ENCODE measurements around the gene SPATA18.
"Not testable (repeated sequence)": the region's sequence is repeated elsewhere in the genome, so short reads cannot be mapped to it uniquely, and the experiment has no call there.

Gene SPATA18

DNA sequence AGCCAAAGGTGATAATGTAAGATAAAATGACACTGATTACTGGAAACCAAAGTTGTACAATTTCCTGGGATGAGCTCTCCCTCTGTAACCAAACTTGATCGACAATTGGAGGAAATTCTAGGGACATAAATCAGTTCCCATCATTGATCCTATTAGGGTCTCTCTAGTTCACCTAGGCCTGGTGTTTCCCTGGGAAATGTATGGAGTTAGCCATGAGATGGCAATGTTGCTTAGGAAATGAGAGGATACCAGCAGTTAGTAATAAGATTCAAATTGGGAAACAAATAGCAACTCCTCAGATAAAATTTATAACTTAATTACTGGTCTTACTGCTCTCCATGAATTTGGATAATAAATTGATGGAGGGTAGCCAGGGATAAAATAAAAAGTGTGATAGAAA, 52.2 kb downstream of the SPATA18 start:
- no peak overlapping the region for H3K27ac ChIP-seq
- no peak overlapping the region for H3K4me3 ChIP-seq

DNA sequence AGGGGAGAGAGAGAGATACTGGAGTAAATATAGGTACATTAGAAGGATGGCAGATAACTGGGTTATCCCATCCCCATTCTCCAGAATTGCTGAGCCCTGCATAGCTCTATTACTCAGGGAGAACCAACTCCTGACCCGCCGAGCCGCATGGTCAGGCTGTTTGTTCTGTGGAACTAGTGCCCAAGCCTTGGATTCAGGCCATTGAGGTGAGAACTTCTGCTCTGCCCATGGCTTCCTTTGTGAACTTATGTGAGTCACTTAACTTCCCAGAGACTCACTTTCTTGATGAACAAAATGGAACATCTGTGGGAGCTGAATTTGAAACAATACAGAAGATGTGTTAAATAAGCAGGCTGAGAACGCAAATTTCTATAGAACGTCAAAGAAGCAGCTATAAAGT, 54.2 kb downstream of the SPATA18 start:
- Histone ChIP-seq H3K27ac (no peak overlapping the region), H3K4me3 (no peak overlapping the region)

DNA sequence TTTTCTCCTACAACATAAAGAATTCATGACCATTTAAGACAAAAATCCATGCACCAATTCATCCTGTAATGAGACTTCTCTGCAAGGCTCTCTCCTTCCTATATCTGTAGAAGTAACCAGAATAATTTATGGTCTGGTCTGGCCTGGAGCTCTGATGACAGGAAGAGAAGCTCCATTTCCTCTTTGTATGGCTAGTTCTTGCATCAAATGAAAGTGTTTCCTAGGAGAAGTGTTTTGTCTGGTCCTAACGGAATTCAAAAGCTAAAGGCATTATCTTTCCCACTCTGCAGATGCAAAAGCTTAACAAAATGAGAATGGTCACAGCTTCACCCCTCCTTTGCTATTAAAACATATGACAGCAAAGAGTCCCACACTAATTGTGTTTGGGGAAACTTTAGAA, 55.1 kb downstream of the SPATA18 start:
- Histone ChIP-seq H3K4me3 (no peak overlapping the region), H3K27ac (peak overlapping the region in 1 of 21 experiments; percentile 41)

DNA sequence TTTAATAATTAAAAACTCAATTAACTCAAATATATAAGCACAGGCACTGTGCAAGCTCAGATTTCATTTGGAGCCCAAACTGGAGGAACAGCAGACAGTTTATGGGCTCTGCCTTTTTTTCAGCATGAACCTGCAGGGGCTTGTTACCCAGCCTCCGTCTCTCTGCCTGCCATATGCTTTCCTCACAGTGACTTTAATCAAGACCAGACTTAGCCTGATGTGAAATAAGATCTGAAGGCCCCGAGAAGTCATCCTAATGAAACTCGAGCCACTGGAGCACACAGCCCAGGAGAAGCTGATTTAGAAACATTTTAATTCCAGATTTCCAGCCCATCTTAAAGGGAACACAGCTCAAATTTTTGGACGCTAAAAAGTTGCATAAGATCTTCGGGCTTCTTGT, 55.6 kb downstream of the SPATA18 start:
- Histone ChIP-seq H3K27ac (peak overlapping the region in 2 of 21 experiments; percentile 29 to 41), H3K4me3 (no peak overlapping the region)

DNA sequence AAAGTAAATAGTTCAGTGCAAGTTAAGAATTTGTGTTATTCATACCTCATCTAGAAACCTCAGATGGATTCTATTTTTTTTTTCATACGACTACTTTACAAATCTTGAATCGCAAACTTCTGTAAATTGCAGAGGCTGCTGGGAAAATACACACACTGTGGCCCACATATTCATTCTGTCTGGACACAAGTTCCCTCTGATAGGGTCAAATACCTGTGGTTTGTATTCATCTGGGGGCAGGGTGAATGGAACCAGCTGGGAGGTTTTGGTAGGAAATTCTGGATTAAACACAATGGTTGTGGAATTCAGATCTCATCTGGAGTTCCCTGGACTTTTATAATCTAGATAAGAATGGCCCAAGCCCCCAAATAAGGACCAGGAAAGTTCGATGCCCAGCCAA, 56.2 kb downstream of the SPATA18 start:
- Histone ChIP-seq H3K27ac (peak overlapping the region in 2 of 21 experiments; percentile 29 to 47), H3K4me3 (no peak overlapping the region)

DNA sequence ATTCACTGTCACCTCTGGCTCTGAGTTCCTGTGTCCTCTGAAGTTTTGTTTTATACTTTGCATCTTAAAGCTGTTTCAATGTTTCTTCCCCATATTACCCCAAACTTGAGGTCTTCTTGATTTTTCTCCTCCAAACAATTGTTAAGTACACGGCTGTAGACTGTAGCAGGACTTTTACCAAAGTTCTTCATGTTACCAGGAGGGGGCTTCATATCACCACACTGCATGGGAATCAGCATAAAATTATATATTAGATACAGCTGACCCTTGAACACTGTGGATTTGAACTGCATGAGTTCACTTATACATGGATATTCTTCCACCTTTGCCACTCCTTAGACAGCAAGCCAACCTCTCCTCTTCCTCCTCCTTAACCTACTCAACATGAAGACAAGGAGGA, 56.6 kb downstream of the SPATA18 start:
- Histone ChIP-seq H3K27ac (peak overlapping the region in 1 of 21 experiments; percentile 47), H3K4me3 (no peak overlapping the region)

DNA sequence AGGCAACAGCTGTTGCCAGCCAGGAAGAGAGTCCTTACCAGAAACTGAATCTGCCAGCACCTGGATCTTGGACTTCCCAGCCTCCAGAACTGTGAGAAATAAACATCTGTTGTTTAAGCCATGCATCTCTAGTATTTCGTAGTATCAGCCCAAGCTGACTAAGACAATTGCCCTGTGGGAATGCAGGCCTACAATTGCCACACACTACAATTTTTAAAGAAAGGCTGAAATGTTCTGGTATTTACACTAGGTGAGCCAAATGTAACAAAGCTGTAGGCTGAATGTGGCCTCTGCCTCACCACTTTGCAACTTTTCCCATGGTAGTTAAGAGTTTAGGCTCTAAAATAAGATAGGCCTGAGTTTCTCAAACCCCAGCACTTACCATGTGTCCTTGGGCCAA, 59.1 kb downstream of the SPATA18 start:
- no peak overlapping the region for H3K27ac ChIP-seq

DNA sequence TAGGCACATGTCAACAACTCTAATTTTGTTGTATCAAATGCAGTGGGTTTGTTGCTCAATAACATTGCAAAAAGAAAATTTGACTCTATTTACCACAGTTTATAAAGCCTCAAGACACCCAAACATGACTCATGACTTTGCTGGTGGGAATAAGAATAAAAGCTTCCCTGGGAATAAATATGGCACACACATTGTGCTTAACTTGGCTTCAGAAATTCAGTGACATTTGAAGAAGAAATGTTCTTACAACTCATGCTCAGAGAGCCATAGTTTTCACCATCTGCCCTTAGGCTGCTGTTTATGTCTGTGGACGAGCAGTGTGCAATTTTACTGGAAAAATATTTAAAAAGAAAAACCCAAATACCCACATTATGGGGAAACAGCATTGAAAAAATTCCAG, 60.9 kb downstream of the SPATA18 start:
- no peak overlapping the region for H3K4me3 ChIP-seq
- H3K27ac ChIP-seq: peak overlapping the region in 1 of 21 experiments; percentile 6

More for the DNA sequence above, 59.1 kb downstream of the SPATA18 start:
- no peak overlapping the region for H3K4me3 ChIP-seq

DNA sequence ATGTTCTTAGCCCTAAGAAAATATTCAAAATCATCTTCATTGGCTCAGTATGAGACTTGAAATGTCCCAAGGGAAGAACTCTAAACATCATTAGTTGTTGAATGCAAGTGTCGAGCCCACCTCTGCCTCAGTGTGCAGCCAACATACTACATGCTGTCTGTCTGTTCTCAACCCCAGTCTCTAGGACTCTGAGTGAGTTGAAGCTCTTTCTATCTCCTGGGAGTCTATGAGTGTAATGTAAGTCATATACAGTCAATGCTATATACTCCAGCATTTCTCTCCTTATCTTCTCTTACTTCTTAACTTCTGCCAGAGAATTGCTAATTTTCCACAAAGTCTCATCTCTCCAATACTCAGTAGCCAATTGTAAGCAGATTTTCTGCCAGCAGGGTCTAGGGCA, 61.3 kb downstream of the SPATA18 start:
- Histone ChIP-seq H3K27ac (peak overlapping the region in 1 of 21 experiments; percentile 30), H3K4me3 (no peak overlapping the region)

DNA sequence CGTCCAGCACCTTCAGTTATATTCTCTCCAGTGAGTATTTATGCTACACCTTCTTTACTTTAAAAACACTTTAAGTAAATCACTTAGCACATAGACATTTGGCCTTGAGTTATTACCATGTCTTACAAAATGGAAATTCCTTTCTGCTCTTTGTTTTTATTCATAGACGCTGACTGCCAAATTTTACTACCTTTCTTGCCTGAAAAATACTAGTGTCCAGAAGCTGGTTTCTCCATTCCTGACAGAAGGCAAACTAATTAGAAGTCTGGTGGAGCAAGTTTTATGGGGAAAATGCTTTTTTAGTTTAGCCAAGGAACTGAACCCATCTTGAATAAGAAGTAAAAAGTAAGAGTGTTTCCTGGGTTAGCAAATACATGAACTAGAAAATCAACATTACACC, 65.5 kb downstream of the SPATA18 start:
- Histone ChIP-seq H3K27ac (no peak overlapping the region), H3K4me3 (no peak overlapping the region)

DNA sequence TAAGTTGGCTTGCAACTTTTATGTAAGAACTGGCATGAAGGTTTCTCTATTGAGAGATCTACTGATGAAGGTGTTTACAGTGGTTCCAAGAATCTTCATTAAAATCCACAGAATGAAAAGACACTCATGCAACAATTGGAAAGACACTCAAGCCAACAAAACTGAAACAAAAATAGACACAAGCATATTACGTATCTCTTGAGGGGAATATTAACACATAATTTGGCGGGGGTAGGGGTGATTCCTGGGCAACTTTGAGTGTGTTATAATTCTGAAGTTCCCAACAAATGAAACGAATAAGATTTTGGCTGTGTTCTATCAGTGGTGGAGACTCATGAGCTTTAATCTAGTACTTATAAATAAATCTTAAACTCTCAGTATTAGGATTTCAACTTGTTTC, 75.1 kb downstream of the SPATA18 start:
- no peak overlapping the region for H3K4me3 ChIP-seq
- no peak overlapping the region for H3K27ac ChIP-seq

DNA sequence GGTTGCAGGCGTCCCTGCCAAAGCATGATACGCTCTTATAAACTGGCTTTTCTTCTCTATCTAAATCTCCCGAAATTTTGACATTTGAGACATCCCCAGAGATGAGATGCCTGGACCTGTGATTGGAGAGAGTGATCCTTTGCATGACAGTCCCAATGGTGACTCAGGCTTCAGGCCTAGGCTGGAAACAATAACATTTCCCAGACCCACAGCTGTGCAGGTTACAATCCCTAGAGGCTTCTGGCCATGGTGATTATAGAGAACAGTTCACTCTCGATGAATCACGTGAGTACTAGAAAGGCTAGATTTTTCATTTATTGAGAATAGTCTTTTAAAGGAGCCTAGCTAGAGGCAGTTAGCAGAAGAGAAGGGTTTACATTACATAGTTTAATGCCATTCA, 75.9 kb downstream of the SPATA18 start:
- Histone ChIP-seq H3K4me3 (no peak overlapping the region), H3K27ac (no peak overlapping the region)

DNA sequence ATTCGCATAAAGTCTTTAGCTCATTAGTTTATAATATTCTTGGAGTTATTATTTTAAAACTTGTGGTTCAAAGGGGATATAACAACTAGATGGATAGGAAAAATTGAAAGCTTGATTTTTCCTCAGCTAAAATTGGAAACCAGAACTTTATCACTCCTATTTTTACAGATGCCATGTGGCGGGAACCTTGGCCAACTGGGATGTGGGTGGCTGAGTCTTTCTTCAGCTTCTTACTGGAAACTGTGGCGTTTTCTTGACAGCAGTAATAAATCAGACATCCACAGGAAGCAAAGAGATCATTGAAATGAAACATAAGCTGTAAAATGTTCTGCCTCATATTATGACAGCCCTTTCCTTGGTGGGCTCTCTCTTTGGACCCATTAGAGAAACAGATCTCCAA, 84.1 kb downstream of the SPATA18 start:
- H3K27ac ChIP-seq: no peak overlapping the region
- H3K4me3 ChIP-seq: no peak overlapping the region

DNA sequence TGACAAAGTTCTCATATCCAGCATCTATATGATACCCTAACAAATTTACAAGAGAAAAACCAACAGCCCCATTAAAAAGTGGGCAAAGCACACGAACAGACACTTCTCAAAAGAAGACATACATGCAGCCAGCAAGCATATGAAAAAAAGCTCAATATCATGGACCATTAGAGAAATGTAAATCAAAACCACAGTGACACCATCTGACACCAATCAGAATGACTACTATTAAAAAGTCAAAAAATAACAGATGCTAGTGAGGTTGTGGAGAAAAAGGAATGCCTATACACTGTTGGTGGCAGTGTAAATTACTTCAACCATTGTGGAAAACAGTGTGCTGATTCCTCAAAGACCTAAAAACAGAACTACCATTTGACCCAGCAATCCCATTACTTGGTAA, 86.0 kb downstream of the SPATA18 start:
- not testable (repeated sequence) for H3K27ac ChIP-seq, H3K4me3 ChIP-seq

DNA sequence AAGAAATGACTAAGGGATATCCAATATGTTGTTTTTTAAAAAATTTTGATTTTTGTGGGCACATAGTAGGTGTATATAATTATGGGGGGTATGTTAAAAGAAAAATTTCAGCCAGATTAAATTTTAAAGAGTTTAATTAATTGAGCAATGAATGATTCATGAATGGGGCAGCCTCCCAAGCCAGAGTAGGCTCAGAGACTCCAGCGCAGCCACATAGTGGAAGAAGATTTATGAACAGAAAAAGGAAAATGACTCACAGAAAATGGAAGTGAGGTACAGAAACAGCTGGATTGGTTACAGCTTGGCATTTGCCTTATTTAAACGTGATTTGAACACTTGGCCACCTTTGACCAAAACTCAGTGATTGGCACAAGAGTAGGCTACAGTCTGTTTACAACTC, 91.7 kb downstream of the SPATA18 start:
- no peak overlapping the region for H3K4me3 ChIP-seq

DNA sequence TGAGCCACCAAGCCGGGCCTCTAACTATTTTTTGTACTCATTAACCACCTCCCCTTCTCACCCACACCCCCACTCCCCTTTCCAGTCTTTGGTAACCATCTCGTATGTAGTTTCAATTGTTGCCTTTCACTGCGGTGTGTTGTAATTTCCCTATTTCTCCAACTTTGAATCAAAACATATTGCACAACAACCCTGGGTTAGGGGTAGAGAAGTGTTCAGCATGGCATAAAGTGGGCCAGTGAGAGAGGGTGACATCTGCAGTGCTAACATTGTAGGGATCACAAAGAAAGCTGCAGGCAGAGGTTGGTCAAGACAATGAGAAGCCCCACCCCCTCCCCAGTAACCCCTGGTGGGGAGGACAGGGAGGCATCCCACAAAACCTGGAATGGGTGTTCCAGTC, 92.7 kb downstream of the SPATA18 start:
- no peak overlapping the region for H3K27ac ChIP-seq
- H3K4me3 ChIP-seq: no peak overlapping the region

More for the DNA sequence above, 91.7 kb downstream of the SPATA18 start:
- no peak overlapping the region for H3K27ac ChIP-seq

DNA sequence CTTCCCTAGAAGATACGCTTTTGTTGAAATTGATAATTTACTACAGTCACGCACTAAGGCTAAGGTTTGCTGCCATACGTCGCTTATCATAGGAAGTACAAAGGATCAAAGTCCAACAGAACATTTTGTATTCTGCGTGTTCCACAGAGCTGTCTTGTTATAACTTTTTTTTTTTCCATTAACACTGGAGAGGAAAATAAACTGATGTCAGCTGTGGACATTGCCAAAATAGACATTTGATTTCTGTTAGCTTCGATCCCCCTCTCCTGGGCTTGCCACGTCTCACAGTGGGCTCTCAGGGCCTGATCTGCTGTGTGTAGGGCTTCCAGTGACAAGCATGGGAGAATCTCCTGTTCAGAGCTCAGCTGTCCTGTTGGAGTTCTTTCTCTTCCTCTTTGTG, 93.3 kb downstream of the SPATA18 start:
- Histone ChIP-seq H3K27ac (no peak overlapping the region), H3K4me3 (no peak overlapping the region)

All from skin epidermis (tissue), 12 donors.